Activated CD4-positive, CD25-positive, alpha-beta regulatory T cell treated with anti-CD3 and anti-CD28 coated beads, Interleukin-2, amount 50 U/mL, for 72 hours (primary cell): ENCODE data around the gene PLB1.

ENCODE experiments used
- DNase-seq: peaks from one replicate; pipeline ENCODE4 v3.0.0; 2021

Gene PLB1

GRCh38 chr2:28506112-28506910 is 10.5 kb downstream of the PLB1 start:
- no peak for DNase-seq

GRCh38 chr2:28507796-28508764 is 12.2 kb downstream of the PLB1 start:
- DNase-seq = no peak

GRCh38 chr2:28509361-28509760 is 13.5 kb downstream of the PLB1 start:
- DNase-seq = no peak

- DNase-seq = no peak
These were observed 14.3 kb downstream of the PLB1 start for GRCh38 chr2:28510184-28510583.

GRCh38 chr2:28511871-28512606 is 16.2 kb downstream of the PLB1 start:
- DNase-seq = no peak

GRCh38 chr2:28512607-28512965 is 16.7 kb downstream of the PLB1 start:
- no peak for DNase-seq

GRCh38 chr2:28513097-28513496 is 17.2 kb downstream of the PLB1 start:
- DNase-seq = no peak

- no peak for DNase-seq
These were observed 19.4 kb downstream of the PLB1 start for GRCh38 chr2:28515176-28515751.

- DNase-seq = no peak
These were observed 20.6 kb downstream of the PLB1 start for GRCh38 chr2:28516430-28516829.

GRCh38 chr2:28516950-28517349 is 21.1 kb downstream of the PLB1 start:
- DNase-seq = no peak

GRCh38 chr2:28521663-28522062 is 25.8 kb downstream of the PLB1 start:
- no peak for DNase-seq

GRCh38 chr2:28522481-28522880 is 26.6 kb downstream of the PLB1 start:
- DNase-seq = no peak

GRCh38 chr2:28523902-28524301 is 28.0 kb downstream of the PLB1 start:
- DNase-seq = no peak

- DNase-seq = no peak
These were observed 29.6 kb downstream of the PLB1 start for GRCh38 chr2:28525481-28525880.

- DNase-seq = no peak
These were observed 30.8 kb downstream of the PLB1 start for GRCh38 chr2:28526527-28527132.

GRCh38 chr2:28527196-28527595 is 31.3 kb downstream of the PLB1 start:
- no peak for DNase-seq

- DNase-seq = no peak
These were observed 32.3 kb downstream of the PLB1 start for GRCh38 chr2:28528206-28528605.

- no peak for DNase-seq
These were observed 34.9 kb downstream of the PLB1 start for GRCh38 chr2:28530782-28531181.

GRCh38 chr2:28532399-28532798 is 36.5 kb downstream of the PLB1 start:
- no peak for DNase-seq

GRCh38 chr2:28533044-28533680 is 37.3 kb downstream of the PLB1 start:
- DNase-seq = no peak

- DNase-seq = no peak
These were observed 39.0 kb downstream of the PLB1 start for GRCh38 chr2:28534817-28535216.

- DNase-seq = no peak
These were observed 42.3 kb downstream of the PLB1 start for GRCh38 chr2:28538134-28538533.
